Endothelial cell of umbilical vein (primary cell): ENCODE results near the gene CCNB1IP1. TPM values are rescaled to one million over a fixed set of nuclear protein-coding genes. Genes with fewer than 3 reads are reported as not detected.

Source experiments
- BruUV-seq: library from RNA; stranded (reverse); fragments of 400-500 nt; replicated peaks from 2 replicates; lab custom pipeline; 2021; lab: Mats Ljungman, UMichigan
- CTCF ChIA-PET: fragments of 300-600, 350-600 bp; sonication (Branson Sonifier 250); formaldehyde crosslinking; loops from one replicate; lab custom pipeline; 2021; ENCODE audit warnings: antibody characterized with exemption, inconsistent platforms; lab: Charles Lee
- POLR2A ChIA-PET: fragments of 300-600, 350-600 bp; sonication (Branson Sonifier 250); formaldehyde crosslinking; loops from one replicate; lab custom pipeline; 2021; ENCODE audit warnings: antibody characterized with exemption, inconsistent platforms; lab: Charles Lee
- DNase-seq: peaks from one replicate; pipeline ENCODE4 v3.0.0-alpha.2; 2011; ENCODE audit warnings: low read depth, low spot score
- FAIRE-seq: peaks from 2 replicates; lab custom pipeline; 2011; peaks lifted over from hg19 to GRCh38; lab: Jason Lieb, UNC
- H2AFZ ChIP-seq: 2 replicates; pipeline ENCODE4 v1.6.0; 2012; ENCODE audit warnings: low read depth, low read length, control low read depth, inconsistent platforms
- H3K27ac ChIP-seq: 2 replicates; pipeline ENCODE4 v1.5.1; 2011; ENCODE audit warnings: low read depth, mild to moderate bottlenecking, control low read depth, low read length, moderate library complexity; ENCODE audit not compliant: insufficient read depth
- H3K27me3 ChIP-seq, 2 experiments: 2 replicates each; pipeline versions ENCODE4 v1.6.0 to v1.6.1; 2011; ENCODE audit warnings: low read length in 2 of 2, mixed read lengths in 1 of 2; ENCODE audit not compliant: control insufficient read depth in 2 of 2, insufficient read depth in 2 of 2
- H3K36me3 ChIP-seq, 2 experiments: 2 replicates in 1 of 2; 3 replicates in 1 of 2; pipeline ENCODE4 v1.5.1; 2011; ENCODE audit warnings: low read length in 2 of 2, mild to moderate bottlenecking in 1 of 2, moderate library complexity in 1 of 2; ENCODE audit not compliant: control insufficient read depth in 2 of 2, insufficient read depth in 2 of 2; ENCODE audit errors: extremely low read depth in 1 of 2
- H3K4me1 ChIP-seq: 3 replicates; pipeline ENCODE4 v1.5.1; 2011; ENCODE audit warnings: mild to moderate bottlenecking, low read length; ENCODE audit not compliant: control insufficient read depth, insufficient read depth; ENCODE audit errors: extremely low read depth
- H3K4me2 ChIP-seq: 2 replicates; pipeline ENCODE4 v1.6.1; 2011; ENCODE audit warnings: low read length, control low read depth, mixed read lengths; ENCODE audit not compliant: insufficient read depth
- H3K4me3 ChIP-seq, 3 experiments: fragments of 200-600 bp in 1 of 3; sonication (generic), shearing (Covaris generic) in 1 of 3; replicated peaks in 1 of 3; 2 replicates each; pipeline ENCODE4 v1.5.1; 2011 to 2016; ENCODE audit warnings: control low read depth in 3 of 3, low read length in 3 of 3, mild to moderate bottlenecking in 2 of 3, inconsistent platforms in 1 of 3, low read depth in 1 of 3, moderate library complexity in 1 of 3; ENCODE audit not compliant: insufficient read depth in 1 of 3
- H3K79me2 ChIP-seq: 2 replicates; pipeline ENCODE4 v1.6.0; 2012; ENCODE audit warnings: low read length, inconsistent platforms; ENCODE audit not compliant: control insufficient read depth, insufficient read depth
- H3K9ac ChIP-seq: replicated peaks from 2 replicates; pipeline ENCODE3; 2011; ENCODE audit warnings: low read length, control low read depth; ENCODE audit not compliant: insufficient read depth; ENCODE audit errors: extremely low read depth
- H3K9me1 ChIP-seq: replicated peaks from 3 replicates; pipeline ENCODE4 v1.6.0; 2011; ENCODE audit warnings: mild to moderate bottlenecking, low read length; ENCODE audit not compliant: control insufficient read depth, insufficient read depth; ENCODE audit errors: extremely low read depth
- H3K9me3 ChIP-seq: replicated peaks from 2 replicates; pipeline ENCODE4 v1.5.1; 2012; ENCODE audit warnings: low read length, inconsistent platforms; ENCODE audit not compliant: control insufficient read depth, insufficient read depth
- H4K20me1 ChIP-seq: replicated peaks from 2 replicates; pipeline ENCODE3; 2011; ENCODE audit warnings: mild to moderate bottlenecking, low read length; ENCODE audit not compliant: control insufficient read depth, insufficient read depth; ENCODE audit errors: extremely low read depth
- EZH2 ChIP-seq: IDR thresholded peaks from 2 replicates; pipeline ENCODE4 v1.6.1; 2012; ENCODE audit warnings: borderline replicate concordance, low read depth, mild to moderate bottlenecking, moderate library complexity, low read length, inconsistent platforms; ENCODE audit not compliant: severe bottlenecking
- FOS ChIP-seq: IDR thresholded peaks from 2 replicates; pipeline ENCODE4 v1.6.1; 2011; ENCODE audit warnings: mild to moderate bottlenecking, low read length, moderate library complexity, borderline replicate concordance; ENCODE audit not compliant: insufficient read depth
- GATA2 ChIP-seq: IDR thresholded peaks from 2 replicates; pipeline ENCODE4 v1.7.0; 2011; ENCODE audit warnings: low read depth, mild to moderate bottlenecking, moderate library complexity, mixed read lengths, low read length; ENCODE audit not compliant: insufficient read length, insufficient read depth
- JUN ChIP-seq: IDR thresholded peaks from 2 replicates; pipeline ENCODE4 v1.6.1; 2011; ENCODE audit warnings: borderline replicate concordance, low read depth; ENCODE audit not compliant: insufficient read length, insufficient read depth
- MYC ChIP-seq: IDR thresholded peaks from one replicate; pipeline ENCODE4 v1.6.1; 2011; ENCODE audit warnings: mild to moderate bottlenecking, low read depth, low read length
- POLR2A ChIP-seq: IDR thresholded peaks from 2 replicates; pipeline ENCODE4 v1.6.1; 2012; ENCODE audit warnings: low read depth, mild to moderate bottlenecking, control low read depth, low read length
- POLR2AphosphoS5 ChIP-seq: IDR thresholded peaks from 2 replicates; pipeline ENCODE4 v1.6.1; 2012; ENCODE audit warnings: low read depth, mild to moderate bottlenecking, control low read depth, low read length, moderate library complexity; ENCODE audit not compliant: insufficient read depth
- dilution Hi-C: fragments of 300-500 bp; cut with MboI; formaldehyde crosslinking; loops from one replicate; pipeline ENCODE4 v1.15.0; 2019; ENCODE audit warnings: low sequenced_read_pairs; ENCODE audit not compliant: extremely low pct_ligation_motif_present
- intact Hi-C: fragments of 100-400 bp; cut with micrococcal nuclease; formaldehyde crosslinking; loops from one replicate; pipeline ENCODE4 v1.10.0; 2022
- polyA plus RNA-seq, 4 experiments: library from polyadenylated mRNA; depleted of rRNA in 3 of 4; stranded (reverse) in 3 of 4; unstranded in 1 of 4; fragments of >200 nt; gene quantifications; 2 replicates each; pipeline versions ENCODE4 v1.2.1 to v1.2.3, GENCODE V29; 2011 to 2012; ENCODE audit warnings: missing spikeins in 1 of 4
- total RNA-seq: library from RNA; stranded (reverse); gene quantifications from 2 replicates; pipeline ENCODE4 v1.2.3, GENCODE V29; 2021
- TF ChIP-seq, protein P1 (sequence below), 2 donors: IDR thresholded peaks; 1 replicate in 1 of 2; 2 replicates in 1 of 2; pipeline ENCODE4 v1.5.1; 2011; ENCODE audit warnings: low read length in 2 of 2, mild to moderate bottlenecking in 2 of 2, moderate library complexity in 2 of 2, control low read depth in 1 of 2, inconsistent platforms in 1 of 2, low read depth in 1 of 2; ENCODE audit not compliant: insufficient read depth in 1 of 2; ENCODE audit errors: extremely low read depth in 1 of 2
- TF ChIP-seq, protein P2 (sequence below): IDR thresholded peaks from 2 replicates; pipeline ENCODE4 v1.6.1; 2011; ENCODE audit not compliant: insufficient read depth, insufficient read length

CCNB1IP1 gene
- total and polyA plus RNA-seq, 2 donors (not counting 3 experiments of a cell fraction or from before 2014, with no cell fraction given) = 32.7 to 35.5 TPM

DNA sequence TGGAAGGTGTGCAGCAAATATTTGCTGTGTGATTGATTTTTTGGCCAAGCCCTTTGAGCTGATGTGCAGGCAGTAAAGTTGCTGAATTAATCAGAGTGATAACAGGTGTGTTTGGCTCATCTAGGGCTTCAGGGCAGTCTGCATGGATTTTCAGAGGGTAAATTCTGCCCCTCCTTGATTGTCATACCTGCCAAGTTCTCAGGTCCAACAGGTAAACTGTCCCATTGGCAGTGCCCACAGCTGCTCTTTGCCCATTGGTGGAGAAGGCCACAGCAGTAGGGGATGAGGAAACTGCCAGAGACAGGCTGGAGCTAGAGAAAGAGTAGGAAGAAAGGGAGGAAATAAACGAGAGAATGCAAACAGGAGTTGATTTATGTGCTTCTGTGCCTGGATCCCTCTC, 46.7 kb upstream of the CCNB1IP1 start:
- POLR2A ChIA-PET = no interaction called here
- dilution Hi-C loops = no loop called here
- H3K36me3 ChIP-seq = peaks cover 26 to 78% of the 10 kb centered on the region in 2 experiments

More for the DNA sequence above, 46.7 kb upstream of the CCNB1IP1 start:
- Histone ChIP-seq H4K20me1 (no peaks in the 10 kb centered on the region), H2AFZ (no peak overlapping the region), H3K9me1 (no peaks in the 10 kb centered on the region), H3K4me3 (no peak overlapping the region), H3K27ac (no peak overlapping the region), H3K4me1 (no peaks in the 10 kb centered on the region), H3K9me3 (no peaks in the 10 kb centered on the region), H3K9ac (no peak overlapping the region), H3K79me2 (no peaks in the 10 kb centered on the region), H3K4me2 (no peak overlapping the region), H3K27me3 (no peaks in the 10 kb centered on the region)
- BruUV-seq = no TSS peak
- DNase-seq (no peak), FAIRE-seq (no peak)
- intact Hi-C loops = no loop called here
- TF ChIP-seq GATA2 = no peak
- TF ChIP-seq, protein P1, sequence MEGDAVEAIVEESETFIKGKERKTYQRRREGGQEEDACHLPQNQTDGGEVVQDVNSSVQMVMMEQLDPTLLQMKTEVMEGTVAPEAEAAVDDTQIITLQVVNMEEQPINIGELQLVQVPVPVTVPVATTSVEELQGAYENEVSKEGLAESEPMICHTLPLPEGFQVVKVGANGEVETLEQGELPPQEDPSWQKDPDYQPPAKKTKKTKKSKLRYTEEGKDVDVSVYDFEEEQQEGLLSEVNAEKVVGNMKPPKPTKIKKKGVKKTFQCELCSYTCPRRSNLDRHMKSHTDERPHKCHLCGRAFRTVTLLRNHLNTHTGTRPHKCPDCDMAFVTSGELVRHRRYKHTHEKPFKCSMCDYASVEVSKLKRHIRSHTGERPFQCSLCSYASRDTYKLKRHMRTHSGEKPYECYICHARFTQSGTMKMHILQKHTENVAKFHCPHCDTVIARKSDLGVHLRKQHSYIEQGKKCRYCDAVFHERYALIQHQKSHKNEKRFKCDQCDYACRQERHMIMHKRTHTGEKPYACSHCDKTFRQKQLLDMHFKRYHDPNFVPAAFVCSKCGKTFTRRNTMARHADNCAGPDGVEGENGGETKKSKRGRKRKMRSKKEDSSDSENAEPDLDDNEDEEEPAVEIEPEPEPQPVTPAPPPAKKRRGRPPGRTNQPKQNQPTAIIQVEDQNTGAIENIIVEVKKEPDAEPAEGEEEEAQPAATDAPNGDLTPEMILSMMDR (IDR thresholded peaks at IDR 0.05; ENCODE audit: extremely low read depth in 1 of 2, insufficient read depth in 1 of 2, low read depth in 1 of 2, low read length in 2 of 2) = no peak
- TF ChIP-seq, protein P2, sequence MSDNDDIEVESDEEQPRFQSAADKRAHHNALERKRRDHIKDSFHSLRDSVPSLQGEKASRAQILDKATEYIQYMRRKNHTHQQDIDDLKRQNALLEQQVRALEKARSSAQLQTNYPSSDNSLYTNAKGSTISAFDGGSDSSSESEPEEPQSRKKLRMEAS = no peak
- no peak for TF ChIP-seq FOS
- TF ChIP-seq POLR2AphosphoS5 = no peak
- TF ChIP-seq JUN = no peak
- TF ChIP-seq MYC = no peak
- no peak for TF ChIP-seq POLR2A
- no peak for TF ChIP-seq EZH2
- CTCF ChIA-PET = interaction anchor here (0.9 to 1.6 kb wide), 2 partner anchors 36 to 69 kb away, joined by 3 read pairs; no protein-coding TSS in a partner anchor
